ENCODE data around the gene DNAAF1.
"Not testable (repeated sequence)": the region's sequence is repeated elsewhere in the genome, so short reads cannot be mapped to it uniquely, and the experiment has no call there.

The DNAAF1 gene

DNA sequence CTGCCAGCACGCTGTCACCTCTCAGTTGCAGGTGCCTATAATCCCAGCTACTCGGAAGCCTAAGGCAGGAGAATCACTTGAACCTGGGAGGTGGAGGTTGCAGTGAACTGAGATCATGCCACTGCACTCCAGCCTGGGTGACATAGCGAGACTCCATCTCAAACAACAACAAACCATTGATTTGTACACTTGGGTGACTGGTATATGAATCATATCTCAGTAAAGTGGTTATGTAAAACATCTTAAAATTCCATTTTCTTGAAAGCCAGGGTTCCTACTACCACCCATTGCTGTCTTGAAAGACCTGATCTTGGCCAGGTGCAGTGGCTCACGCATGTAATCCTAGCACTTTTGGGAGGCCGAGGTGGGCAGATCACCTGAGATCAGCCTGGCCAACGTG, 60.0 kb downstream of the DNAAF1 start:
- not testable (repeated sequence) for DNase-seq (ENCODE audit: low read depth in 3 of 3, low spot score in 1 of 3)

DNA sequence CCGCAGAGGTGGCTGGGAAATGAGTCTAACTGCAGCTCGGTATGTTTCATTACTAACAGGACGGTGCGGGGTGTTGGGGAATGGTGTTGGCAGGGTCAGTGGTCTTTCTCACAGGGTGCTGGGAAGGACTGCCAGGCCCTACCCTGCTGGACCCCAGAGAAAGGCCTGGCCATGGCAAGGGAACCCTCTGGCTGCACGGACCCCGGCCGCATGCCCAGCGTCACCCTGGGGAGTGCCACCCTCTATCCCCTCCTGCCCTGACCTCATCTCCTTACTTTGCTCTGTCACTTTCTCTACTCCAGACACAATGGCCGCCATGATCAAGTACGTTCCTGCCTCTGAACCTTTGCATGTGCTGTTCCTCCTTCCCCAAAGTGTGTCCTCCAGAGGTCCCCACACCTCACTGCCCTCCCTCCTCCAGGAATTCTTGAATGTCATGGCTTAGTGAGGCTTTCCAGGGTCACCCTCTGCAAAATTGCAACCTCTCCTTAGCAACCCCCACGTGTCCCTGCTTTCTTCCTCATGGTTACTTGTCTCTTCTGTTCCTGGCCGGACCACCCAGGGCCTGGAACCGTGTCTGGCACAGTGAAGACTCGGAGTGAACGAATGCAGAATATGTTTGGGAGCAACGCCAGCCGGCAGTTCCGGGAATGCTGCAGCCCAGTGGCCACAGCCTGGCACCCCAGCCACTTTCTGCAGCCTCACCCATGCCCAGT, 61.0 kb downstream of the DNAAF1 start:
- DNase-seq (ENCODE audit: low read depth in 3 of 3, low spot score in 1 of 3) = no peak

DNA sequence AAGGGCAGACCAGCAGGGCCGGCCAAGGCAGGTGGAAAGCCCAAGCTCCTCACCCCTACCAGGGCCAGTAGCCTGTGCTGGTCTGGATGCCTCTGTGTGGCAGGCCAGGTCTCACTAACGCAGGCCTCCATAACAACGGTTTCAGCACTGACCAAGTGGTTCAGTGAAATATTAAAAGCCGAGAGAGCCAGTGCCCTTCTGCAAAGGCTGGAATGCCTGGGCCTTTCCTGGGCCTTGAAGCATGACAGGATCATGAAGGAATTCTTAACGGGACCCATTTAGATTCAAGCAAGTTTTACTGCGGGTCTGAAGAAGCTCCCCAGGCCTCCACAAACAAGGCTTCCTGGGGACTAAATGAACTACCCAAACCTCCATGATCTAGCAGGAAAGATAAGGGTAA, 62.1 kb downstream of the DNAAF1 start:
- no peak for DNase-seq (ENCODE audit: low read depth in 3 of 3, low spot score in 1 of 3)

DNA sequence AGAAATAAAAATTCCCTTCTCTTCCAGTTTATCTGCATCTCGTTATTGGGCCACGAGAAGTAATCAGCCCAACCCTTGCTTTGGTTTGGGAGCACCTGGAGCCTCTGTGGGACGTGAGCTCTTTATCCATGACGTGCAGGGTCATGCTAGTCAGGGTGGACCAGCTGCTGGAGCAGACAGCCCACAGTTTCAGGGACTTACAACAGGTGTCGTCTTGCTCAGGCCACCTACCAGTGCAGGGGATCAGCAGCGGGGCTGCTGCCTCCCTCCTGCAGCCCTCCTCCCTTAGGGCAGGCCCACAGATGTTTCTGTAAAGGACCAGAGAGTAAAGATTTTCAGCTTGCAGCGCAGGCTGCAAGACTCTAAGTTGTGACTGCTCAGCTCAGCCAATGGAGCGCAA, 62.8 kb downstream of the DNAAF1 start:
- DNase-seq (ENCODE audit: low read depth in 3 of 3, low spot score in 1 of 3) = no peak

DNA sequence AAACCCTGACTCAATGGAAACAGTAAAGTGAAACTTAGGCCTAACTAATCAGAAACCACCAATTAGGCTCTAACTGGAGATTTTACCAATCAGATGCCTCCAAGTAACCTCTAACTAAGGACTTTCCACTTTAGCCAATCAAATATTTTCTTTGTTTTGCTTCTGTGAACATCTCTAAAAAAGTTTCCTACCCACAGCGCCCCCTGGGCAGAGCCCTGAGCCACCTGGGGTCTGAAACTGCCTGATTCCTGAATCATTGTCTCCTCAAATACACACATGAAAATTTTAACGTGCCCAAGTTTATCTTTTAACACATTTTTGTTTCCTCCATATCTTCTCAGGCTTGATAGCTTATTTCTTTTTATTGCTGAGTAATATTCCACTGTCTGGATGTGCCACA, 64.9 kb downstream of the DNAAF1 start:
- DNase-seq (ENCODE audit: low read depth in 3 of 3, low spot score in 1 of 3) = no peak

DNA sequence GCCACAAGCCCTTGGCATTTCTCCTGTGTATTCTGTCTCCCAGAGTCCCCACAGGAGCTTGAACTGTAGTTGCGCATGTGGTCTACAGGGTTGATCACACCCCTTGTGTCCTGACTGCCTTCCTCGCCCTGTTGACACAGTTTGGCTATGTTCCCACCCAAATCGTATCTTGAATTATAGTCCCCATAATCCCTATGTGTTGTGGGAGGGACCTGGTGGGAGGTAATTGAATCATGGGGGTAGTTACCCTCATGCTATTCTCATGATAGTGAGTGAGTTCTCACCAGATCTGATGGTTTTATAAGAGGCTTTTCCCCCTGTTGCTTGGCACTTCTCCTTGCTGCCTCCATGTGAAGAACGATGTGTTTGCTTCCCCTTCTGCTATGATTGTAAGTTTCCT, 67.0 kb downstream of the DNAAF1 start:
- no peak for DNase-seq (ENCODE audit: low read depth in 3 of 3, low spot score in 1 of 3)

DNA sequence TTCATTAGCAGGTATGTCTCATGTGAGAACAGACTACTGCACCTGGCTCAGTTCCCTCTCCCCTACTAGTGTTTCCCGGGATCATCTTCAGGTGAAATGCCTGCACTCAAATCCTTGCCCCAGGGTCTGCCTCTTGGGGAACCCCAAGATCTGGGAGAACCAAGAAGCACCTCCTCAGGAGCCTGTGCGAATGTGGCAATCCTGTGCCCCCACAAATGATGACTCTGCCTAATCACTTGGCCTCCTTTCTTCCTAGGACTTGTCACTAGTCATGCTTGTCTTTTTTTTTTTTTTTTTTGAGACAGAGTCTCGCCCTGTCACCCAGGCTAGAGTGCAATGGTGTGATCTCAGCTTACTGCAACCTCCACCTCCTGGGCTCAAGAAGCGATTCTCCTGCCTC, 67.5 kb downstream of the DNAAF1 start:
- DNase-seq (ENCODE audit: low read depth in 3 of 3, low spot score in 1 of 3) = no peak

DNA sequence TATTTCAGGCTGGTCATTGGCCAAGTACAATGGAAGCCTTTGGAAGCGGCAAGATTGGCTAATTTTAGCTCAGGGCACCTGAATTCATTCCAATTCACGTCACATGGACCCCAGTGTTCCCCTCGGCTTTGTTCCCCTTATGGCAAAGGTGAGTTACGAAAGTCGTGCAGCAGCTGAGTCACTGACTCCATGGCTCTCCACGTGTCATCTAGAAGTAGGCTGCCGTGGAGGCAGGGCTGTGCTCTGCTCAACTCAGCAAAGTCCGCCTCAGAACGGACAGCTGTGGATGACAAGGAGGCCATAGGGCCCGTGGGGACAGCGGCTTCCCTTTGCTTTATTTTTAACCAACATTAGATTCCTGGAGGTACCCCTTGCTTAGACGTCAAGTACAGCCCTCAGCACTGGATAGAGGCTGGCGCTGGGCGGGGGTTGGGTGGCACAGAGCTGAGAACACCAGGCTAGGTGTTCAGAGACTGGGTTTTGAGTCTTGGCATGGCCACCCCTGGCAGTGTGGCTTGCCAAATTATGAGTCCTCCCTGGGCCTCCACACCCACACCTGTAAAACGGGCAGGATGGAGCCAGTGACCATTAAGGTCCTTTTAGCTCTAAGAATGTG, 69.5 kb downstream of the DNAAF1 start:
- DNase-seq (ENCODE audit: low read depth in 3 of 3, low spot score in 1 of 3) = no peak

DNA sequence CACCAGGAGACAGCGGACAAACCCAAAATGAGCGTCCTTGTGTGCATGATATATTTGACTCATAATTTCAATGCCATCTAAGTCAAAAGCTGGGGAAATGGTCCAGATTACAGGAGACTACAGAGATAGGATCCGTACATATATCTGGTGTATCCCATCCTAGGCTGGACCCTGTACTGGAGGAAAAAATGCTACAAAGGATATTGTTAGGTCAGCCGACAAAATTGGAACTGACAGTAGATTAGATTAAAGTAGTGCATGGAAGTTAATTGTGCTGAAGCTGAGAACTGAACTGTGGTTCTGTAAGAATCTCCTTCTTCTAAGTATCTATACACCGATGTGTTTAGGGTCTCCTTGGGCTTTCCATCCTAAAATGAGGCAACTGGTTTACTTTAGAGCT, 70.4 kb downstream of the DNAAF1 start:
- DNase-seq (ENCODE audit: low read depth in 3 of 3, low spot score in 1 of 3) = no peak

DNA sequence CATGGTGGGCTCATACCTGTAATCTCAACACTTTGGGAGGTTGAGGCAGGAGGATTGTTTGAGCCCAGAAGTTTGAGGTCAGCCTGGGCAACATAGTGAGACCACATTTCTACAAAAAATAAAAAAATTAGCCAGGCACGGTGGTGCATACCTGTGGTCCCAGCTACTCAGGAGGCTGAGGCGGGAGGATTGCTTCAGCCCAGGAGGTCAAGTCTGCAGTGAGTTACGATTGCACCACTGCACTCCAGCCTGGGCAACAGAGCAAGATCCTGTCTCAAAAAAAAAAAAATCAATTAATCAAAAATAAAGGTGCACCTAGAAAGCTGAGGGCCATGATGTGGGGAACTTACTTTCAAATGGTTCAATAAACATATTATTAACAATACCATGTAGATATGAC, 71.0 kb downstream of the DNAAF1 start:
- DNase-seq (ENCODE audit: low read depth in 3 of 3, low spot score in 1 of 3) = not testable (repeated sequence)

DNA sequence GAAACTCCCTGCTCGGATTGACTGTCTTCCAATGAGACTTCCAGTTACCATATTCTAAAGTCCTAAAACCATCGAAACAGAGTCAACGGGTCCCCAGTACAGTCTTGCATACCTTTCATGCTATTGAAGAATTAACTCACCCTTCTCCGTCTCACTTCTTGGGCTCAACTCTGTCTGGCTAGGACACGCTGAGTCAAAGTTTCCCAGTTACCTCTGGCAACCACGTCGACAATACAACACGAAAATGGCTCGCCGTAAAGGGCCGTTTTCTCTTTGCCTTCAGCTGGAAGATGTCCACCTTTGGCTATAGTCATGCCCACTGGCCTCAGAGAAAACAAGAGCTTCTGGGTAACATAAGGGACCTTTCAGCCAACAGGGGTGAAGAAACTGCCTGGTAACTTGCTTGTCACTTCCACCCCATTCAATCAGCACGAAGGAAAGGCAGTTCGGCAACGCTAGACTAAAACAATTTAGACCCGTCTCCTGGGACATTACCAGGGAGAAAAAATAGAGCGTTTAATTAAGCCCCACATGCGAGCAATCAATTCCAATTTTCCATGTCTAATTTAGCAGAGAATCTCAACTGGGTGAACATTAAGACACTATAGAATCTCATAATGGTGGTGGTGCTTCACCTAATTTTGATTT, 73.2 kb downstream of the DNAAF1 start:
- DNase-seq (ENCODE audit: low read depth in 3 of 3, low spot score in 1 of 3) = no peak

DNA sequence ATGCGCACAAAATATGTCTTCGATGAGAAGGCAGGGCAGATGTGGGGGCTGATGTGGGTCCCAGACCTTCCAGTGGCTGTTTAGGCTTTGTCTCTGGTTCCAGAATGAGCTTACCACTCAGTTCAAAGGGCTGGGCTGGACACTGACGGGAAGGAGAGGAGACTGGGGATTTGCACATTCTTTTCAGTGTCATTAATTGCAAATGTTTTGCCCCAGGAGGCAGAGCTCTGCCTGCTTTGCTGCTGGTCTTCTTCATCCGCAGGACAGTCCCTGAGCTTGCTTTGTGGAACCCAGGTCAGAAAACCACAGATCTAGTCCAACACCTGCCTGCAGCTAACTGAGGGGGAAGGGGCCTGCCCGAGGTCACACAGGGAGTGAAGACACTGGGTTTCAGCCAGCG, 73.8 kb downstream of the DNAAF1 start:
- no peak for DNase-seq (ENCODE audit: low read depth in 3 of 3, low spot score in 1 of 3)

DNA sequence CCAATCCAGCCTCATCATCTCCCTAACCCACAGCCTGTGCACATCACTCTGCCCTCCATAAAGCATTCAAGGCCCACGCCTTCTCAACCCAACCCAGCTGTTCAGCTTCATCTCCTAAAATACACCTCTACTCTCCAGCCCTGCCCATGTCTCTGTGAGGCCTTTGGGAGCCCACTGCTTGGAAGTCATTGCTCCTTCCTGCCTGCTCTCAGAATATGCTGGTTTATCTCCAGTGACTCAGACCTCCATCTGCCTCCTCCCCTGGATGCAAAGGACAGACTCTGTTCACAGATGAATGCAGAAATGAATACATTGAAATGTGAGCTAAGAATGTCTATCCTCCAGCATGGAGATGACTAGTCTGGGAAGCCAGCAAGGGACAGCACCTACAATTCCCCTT, 75.7 kb downstream of the DNAAF1 start:
- DNase-seq (ENCODE audit: low read depth in 3 of 3, low spot score in 1 of 3) = no peak

DNA sequence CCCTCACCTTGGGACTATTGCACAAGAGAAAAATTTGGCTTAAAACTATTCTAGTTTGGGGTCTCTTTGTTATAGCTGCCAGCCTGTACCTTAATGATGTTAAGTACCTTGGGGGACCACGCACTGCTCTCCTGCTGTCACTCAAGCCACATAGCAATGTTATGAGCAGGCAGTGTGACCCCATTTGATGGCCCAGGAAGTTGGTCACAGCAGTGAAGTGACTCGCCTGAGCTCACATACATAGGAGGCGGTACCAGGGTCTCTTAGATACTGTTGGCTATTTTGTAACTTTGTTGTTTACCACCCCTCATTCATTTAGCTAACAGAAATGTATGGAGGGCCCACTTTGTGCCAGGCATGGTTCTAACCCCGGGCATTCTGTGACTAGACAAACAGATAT, 78.3 kb downstream of the DNAAF1 start:
- DNase-seq (ENCODE audit: low read depth in 3 of 3, low spot score in 1 of 3) = no peak

DNA sequence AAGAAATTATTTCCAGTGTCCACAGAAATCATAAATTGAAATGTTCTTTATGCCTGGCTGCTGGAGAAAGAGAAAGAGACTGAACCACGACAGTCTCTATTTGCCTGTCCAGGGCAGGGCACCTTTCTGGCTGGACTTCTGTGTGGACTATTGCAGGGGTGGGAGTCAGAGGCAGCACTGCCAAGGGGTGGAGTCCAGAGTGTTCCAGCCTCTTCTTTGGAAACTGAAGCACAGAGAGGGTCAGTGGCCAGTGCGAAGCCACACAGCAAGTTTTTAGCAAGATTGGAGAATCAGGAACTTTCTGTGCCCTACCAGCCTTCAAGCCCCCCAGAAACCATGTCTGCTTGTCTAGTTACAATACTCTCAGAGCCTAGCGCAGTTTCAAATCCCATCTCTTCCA, 79.4 kb downstream of the DNAAF1 start:
- DNase-seq (ENCODE audit: low read depth in 3 of 3, low spot score in 1 of 3) = no peak

DNA sequence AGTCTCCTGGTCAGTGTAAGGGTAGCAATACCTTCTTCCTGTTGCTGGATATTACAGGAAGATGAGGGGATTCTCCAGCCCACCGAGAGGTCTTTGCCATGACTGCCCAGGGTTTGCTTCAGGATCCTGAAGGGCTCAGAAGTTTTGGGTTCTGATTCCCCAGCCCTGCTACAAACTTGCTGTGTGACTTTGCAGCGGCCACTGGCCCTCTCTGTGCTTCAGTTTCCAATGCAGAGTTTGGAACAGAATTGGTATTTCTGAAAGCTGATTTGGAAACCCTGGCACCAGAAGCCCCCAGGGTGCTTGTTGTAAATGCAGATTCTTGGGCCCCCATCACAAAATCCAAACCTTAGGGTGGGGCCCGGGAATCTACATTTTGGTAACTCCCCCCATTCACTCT, 80.0 kb downstream of the DNAAF1 start:
- no peak for DNase-seq (ENCODE audit: low read depth in 3 of 3, low spot score in 1 of 3)

DNA sequence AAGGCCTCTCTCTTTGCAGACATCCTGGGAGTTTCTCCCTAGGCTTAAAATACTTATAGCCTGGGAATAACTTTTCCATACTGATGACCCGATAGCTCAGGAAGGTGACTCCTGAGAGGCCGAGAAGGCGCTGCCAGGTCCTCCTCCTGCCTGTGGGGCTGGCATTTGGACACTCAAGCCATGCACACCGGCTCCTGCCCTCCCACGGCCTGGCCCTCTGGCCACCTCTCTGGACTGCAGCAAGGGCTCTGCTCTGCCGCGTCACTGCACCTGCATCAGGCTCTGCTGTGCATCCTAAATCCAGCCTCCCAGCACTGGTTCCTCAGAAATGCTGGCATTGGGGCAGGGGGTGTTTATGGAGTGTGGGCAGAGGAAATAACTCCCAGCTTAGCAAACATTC, 80.5 kb downstream of the DNAAF1 start:
- no peak for DNase-seq (ENCODE audit: low read depth in 3 of 3, low spot score in 1 of 3)

DNA sequence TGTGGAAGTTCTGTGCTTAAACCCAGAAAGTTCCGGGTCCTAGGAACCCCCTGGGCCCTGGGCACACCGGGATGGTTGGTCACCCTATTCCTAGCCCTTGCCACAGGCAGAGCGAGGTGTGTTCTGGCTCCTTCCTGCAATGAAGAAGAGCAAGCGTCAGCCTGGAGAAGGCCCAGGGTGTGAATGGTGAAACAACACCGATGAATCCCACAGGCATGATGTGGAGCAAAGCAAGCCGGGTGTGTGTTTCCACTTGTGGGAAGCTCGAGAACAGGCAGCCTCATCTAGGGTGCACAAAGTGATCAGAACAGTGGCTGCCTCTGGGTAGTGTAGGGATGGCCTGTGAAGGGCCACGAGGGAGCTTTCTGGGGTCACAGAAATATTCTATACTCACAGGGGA, 80.9 kb downstream of the DNAAF1 start:
- no peak for DNase-seq (ENCODE audit: low read depth in 3 of 3, low spot score in 1 of 3)
